PC-9 (cell line): ENCODE data around the gene MAN1A2.

Experiments
- EZH2 ChIP-seq: fragments of 200-600 bp; sonication (generic); IDR thresholded peaks from 2 replicates; pipeline ENCODE4 v1.8.0; 2017; ENCODE audit warnings: antibody characterized with exemption, low read depth
- TF ChIP-seq, protein P1 (sequence below): fragments of 200-600 bp; sonication (generic); conservative IDR thresholded peaks from 2 replicates; pipeline ENCODE4 v1.6.1; 2017; ENCODE audit warnings: mixed run types, antibody characterized with exemption, mild to moderate bottlenecking, moderate library complexity

GRCh38 chr1:117565745-117566455, 198.7 kb downstream of the MAN1A2 start:
- TF ChIP-seq, protein P1, sequence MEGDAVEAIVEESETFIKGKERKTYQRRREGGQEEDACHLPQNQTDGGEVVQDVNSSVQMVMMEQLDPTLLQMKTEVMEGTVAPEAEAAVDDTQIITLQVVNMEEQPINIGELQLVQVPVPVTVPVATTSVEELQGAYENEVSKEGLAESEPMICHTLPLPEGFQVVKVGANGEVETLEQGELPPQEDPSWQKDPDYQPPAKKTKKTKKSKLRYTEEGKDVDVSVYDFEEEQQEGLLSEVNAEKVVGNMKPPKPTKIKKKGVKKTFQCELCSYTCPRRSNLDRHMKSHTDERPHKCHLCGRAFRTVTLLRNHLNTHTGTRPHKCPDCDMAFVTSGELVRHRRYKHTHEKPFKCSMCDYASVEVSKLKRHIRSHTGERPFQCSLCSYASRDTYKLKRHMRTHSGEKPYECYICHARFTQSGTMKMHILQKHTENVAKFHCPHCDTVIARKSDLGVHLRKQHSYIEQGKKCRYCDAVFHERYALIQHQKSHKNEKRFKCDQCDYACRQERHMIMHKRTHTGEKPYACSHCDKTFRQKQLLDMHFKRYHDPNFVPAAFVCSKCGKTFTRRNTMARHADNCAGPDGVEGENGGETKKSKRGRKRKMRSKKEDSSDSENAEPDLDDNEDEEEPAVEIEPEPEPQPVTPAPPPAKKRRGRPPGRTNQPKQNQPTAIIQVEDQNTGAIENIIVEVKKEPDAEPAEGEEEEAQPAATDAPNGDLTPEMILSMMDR: no peak
- no peak for TF ChIP-seq EZH2
